DOHH2 (cell line): ENCODE measurements around the gene PTPRQ.

Experiments
- H3F3A ChIP-seq: fragments of 200-600 bp; sonication (generic), shearing (Covaris generic); 2 replicates; pipeline ENCODE4 v1.6.0; 2016; ENCODE audit warnings: antibody characterized with exemption, mild to moderate bottlenecking; ENCODE audit not compliant: control insufficient read depth, insufficient read depth
- H3K27ac ChIP-seq: fragments of 200-600 bp; sonication (generic); 2 replicates; pipeline ENCODE4 v1.5.1; 2014; ENCODE audit warnings: low read depth, mild to moderate bottlenecking, low read length, moderate library complexity
- H3K27me3 ChIP-seq: fragments of 200-600 bp; sonication (generic); 2 replicates; pipeline ENCODE4 v1.6.1; 2014; ENCODE audit warnings: mild to moderate bottlenecking, low read length, mixed read lengths; ENCODE audit not compliant: control insufficient read depth
- H3K36me3 ChIP-seq: fragments of 200-600 bp; sonication (generic); 2 replicates; pipeline ENCODE4 v1.6.1; 2014; ENCODE audit warnings: mild to moderate bottlenecking, low read length, moderate library complexity, mixed read lengths; ENCODE audit not compliant: control insufficient read depth
- H3K4me1 ChIP-seq: fragments of 200-600 bp; sonication (generic); 2 replicates; pipeline ENCODE4 v1.6.1; 2014; ENCODE audit warnings: mild to moderate bottlenecking, low read length, mixed read lengths; ENCODE audit not compliant: control insufficient read depth
- H3K4me2 ChIP-seq: fragments of 200-600 bp; sonication (generic); 2 replicates; pipeline ENCODE4 v1.6.0; 2014; ENCODE audit warnings: mild to moderate bottlenecking, low read length, moderate library complexity
- H3K4me3 ChIP-seq: fragments of 200-600 bp; sonication (generic); 2 replicates; pipeline ENCODE4 v1.5.1; 2014; ENCODE audit warnings: mild to moderate bottlenecking, low read length, mixed read lengths
- H3K79me2 ChIP-seq: fragments of 200-600 bp; sonication (generic); 2 replicates; pipeline ENCODE4 v1.6.1; 2014; ENCODE audit warnings: mild to moderate bottlenecking, low read length, mixed read lengths; ENCODE audit not compliant: control insufficient read depth
- H3K9me2 ChIP-seq: fragments of 200-600 bp; sonication (generic); replicated peaks from 2 replicates; pipeline ENCODE4 v1.6.1; 2014; ENCODE audit warnings: mild to moderate bottlenecking, low read length, mixed read lengths; ENCODE audit not compliant: control insufficient read depth
- H3K9me3 ChIP-seq: fragments of 200-600 bp; sonication (generic); 2 replicates; pipeline ENCODE4 v1.6.1; 2014; ENCODE audit warnings: antibody characterized with exemption, low read length, mixed read lengths; ENCODE audit not compliant: control insufficient read depth, insufficient read depth
- H4K20me1 ChIP-seq: fragments of 200-600 bp; sonication (generic); 2 replicates; pipeline ENCODE4 v1.6.0; 2014; ENCODE audit warnings: low read depth, mild to moderate bottlenecking, antibody characterized with exemption, low read length, moderate library complexity; ENCODE audit not compliant: control insufficient read depth, insufficient read depth
- CTCF ChIP-seq: fragments of 200-600 bp; sonication (generic); IDR thresholded peaks from one replicate; pipeline ENCODE4 v1.5.1; 2014; ENCODE audit warnings: antibody characterized with exemption, mild to moderate bottlenecking, low read depth, low read length; ENCODE audit not compliant: poor library complexity, severe bottlenecking
- EZH2phosphoT487 ChIP-seq: fragments of 200-600 bp; sonication (generic); IDR thresholded peaks from 2 replicates; pipeline ENCODE4 v1.6.1; 2017; ENCODE audit warnings: borderline replicate concordance, mild to moderate bottlenecking, antibody characterized with exemption, low read length, moderate library complexity, mixed read lengths

PTPRQ gene

GRCh38 chr12:80704420-80704819, 260.4 kb downstream of the PTPRQ start:
- Histone ChIP-seq H3K27ac (no peak overlapping the region), H3K79me2 (no peaks in the 10 kb centered on the region)
- TF ChIP-seq CTCF (no peak), EZH2phosphoT487 (no peak)

GRCh38 chr12:80707126-80707829, 263.2 kb downstream of the PTPRQ start, which contains the start of gene MYF6:
Gene MYF6 (plus strand): TSS chr12:80707634. CDS start chr12:80707720, 86 bp downstream.
- TF ChIP-seq EZH2phosphoT487 (no peak), CTCF (no peak)
- Histone ChIP-seq H3K4me1 (no peaks in the 10 kb centered on the region), H3K4me2 (no peak within 1 kb of the TSS), H4K20me1 (no peaks in the 10 kb centered on the region), H3K9me2 (no peaks in the 10 kb centered on the region), H3K79me2 (no peaks in the 10 kb centered on the region), H3K4me3 (no peak within 1 kb of the TSS), H3K36me3 (no peaks in the 10 kb centered on the region), H3F3A (no peaks in the 10 kb centered on the region), H3K27me3 (no peaks in the 10 kb centered on the region), H3K9me3 (no peaks in the 10 kb centered on the region; the same call in 1 of the 2 replicates), H3K27ac (no peak within 1 kb of the TSS)

More at GRCh38 chr12:80704420-80704819, 260.4 kb downstream of the PTPRQ start:
- Histone ChIP-seq H4K20me1 (no peaks in the 10 kb centered on the region), H3K9me3 (no peaks in the 10 kb centered on the region; the same call in 1 of the 2 replicates), H3K4me2 (no peak overlapping the region), H3K27me3 (no peaks in the 10 kb centered on the region), H3F3A (no peaks in the 10 kb centered on the region), H3K4me1 (no peaks in the 10 kb centered on the region), H3K4me3 (no peak overlapping the region), H3K36me3 (no peaks in the 10 kb centered on the region), H3K9me2 (no peaks in the 10 kb centered on the region)

GRCh38 chr12:80707830-80708258, 263.8 kb downstream of the PTPRQ start:
- H3F3A ChIP-seq = no peaks in the 10 kb centered on the region
- no peak overlapping the region for H3K4me3 ChIP-seq
- no peak overlapping the region for H3K27ac ChIP-seq
- H3K27me3 ChIP-seq = no peaks in the 10 kb centered on the region
- H3K4me2 ChIP-seq = no peak overlapping the region
- H3K9me3 ChIP-seq = no peaks in the 10 kb centered on the region; the same call in 1 of the 2 replicates
- H3K4me1 ChIP-seq = no peaks in the 10 kb centered on the region
- no peaks in the 10 kb centered on the region for H3K9me2 ChIP-seq
- no peaks in the 10 kb centered on the region for H3K79me2 ChIP-seq
- TF ChIP-seq CTCF (no peak), EZH2phosphoT487 (no peak)
- H3K36me3 ChIP-seq = no peaks in the 10 kb centered on the region
- no peaks in the 10 kb centered on the region for H4K20me1 ChIP-seq
